ENCODE results near the gene BGN.

DNA sequence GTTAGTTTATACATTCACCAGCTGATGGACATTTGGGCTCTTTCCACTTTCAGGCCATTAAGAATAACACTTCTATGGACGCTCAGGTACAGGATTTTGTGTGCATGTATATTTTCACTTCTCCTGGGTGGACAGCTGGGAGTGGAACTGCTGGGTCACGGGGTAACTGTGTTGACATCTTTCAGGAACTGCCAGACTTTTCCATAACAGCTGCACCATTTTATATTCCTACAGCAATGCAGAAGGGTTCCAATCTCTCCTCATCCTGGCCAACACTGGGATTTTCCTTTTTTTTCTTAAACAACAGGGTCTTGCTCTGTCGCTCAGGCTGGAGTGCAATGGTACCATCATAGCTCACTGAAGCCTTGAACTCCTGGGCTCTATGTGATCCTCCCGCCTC, 36.3 kb upstream of the BGN start:
- TF ChIP-seq, protein P1, sequence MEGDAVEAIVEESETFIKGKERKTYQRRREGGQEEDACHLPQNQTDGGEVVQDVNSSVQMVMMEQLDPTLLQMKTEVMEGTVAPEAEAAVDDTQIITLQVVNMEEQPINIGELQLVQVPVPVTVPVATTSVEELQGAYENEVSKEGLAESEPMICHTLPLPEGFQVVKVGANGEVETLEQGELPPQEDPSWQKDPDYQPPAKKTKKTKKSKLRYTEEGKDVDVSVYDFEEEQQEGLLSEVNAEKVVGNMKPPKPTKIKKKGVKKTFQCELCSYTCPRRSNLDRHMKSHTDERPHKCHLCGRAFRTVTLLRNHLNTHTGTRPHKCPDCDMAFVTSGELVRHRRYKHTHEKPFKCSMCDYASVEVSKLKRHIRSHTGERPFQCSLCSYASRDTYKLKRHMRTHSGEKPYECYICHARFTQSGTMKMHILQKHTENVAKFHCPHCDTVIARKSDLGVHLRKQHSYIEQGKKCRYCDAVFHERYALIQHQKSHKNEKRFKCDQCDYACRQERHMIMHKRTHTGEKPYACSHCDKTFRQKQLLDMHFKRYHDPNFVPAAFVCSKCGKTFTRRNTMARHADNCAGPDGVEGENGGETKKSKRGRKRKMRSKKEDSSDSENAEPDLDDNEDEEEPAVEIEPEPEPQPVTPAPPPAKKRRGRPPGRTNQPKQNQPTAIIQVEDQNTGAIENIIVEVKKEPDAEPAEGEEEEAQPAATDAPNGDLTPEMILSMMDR (IDR thresholded peaks at IDR 0.05 in 4 of 5, conservative IDR thresholded peaks at IDR 0.05 in 1 of 5), result no peak
- TF ChIP-seq POLR2A (IDR thresholded peaks at IDR 0.05), result no peak

Data from gastrocnemius medialis (tissue), 4 donors.